Endothelial cell (in vitro differentiated cells): Measurements from ENCODE around the gene PDGFC. TPM values are rescaled to one million over a fixed set of nuclear protein-coding genes. Genes with fewer than 3 reads are reported as not detected.
A peak's percentile ranks its signal among the peaks of the same experiment; 100 is the strongest.

Source experiments
- DNase-seq: peaks from one replicate; pipeline ENCODE4 v3.0.0; 2021; ENCODE audit warnings: low spot score
- H3K27ac Mint-ChIP-seq: one replicate; pipeline ENCODE4 v1.8.0; 2021; ENCODE audit warnings: mixed read lengths, inconsistent platforms; ENCODE audit not compliant: unreplicated experiment
- H3K27me3 Mint-ChIP-seq: one replicate; pipeline ENCODE4 v1.8.0; 2021; ENCODE audit warnings: mild to moderate bottlenecking, moderate library complexity, mixed read lengths, inconsistent platforms; ENCODE audit not compliant: unreplicated experiment
- H3K36me3 Mint-ChIP-seq: one replicate; pipeline ENCODE4 v1.8.0; 2021; ENCODE audit warnings: mild to moderate bottlenecking, low read depth, mixed read lengths, inconsistent platforms; ENCODE audit not compliant: unreplicated experiment
- H3K4me1 Mint-ChIP-seq: one replicate; pipeline ENCODE4 v1.8.0; 2021; ENCODE audit warnings: mild to moderate bottlenecking, mixed read lengths, inconsistent platforms; ENCODE audit not compliant: unreplicated experiment
- H3K4me3 Mint-ChIP-seq: one replicate; pipeline ENCODE4 v1.8.0; 2021; ENCODE audit warnings: mild to moderate bottlenecking, mixed read lengths, inconsistent platforms; ENCODE audit not compliant: unreplicated experiment
- H3K9me3 Mint-ChIP-seq: one replicate; pipeline ENCODE4 v1.8.0; 2021; ENCODE audit warnings: mixed read lengths, inconsistent platforms; ENCODE audit not compliant: unreplicated experiment
- CTCF ChIP-seq: fragments of 200-600 bp; sonication (generic); IDR thresholded peaks from one replicate; pipeline ENCODE4 v1.5.0; 2021; ENCODE audit warnings: antibody characterized with exemption; ENCODE audit not compliant: unreplicated experiment
- total RNA-seq: library from RNA; stranded (reverse); fragmentation: NEBNext Ultra II Directional; extraction: Animal tissue kit (Norgen Biotek cat#: 25700); gene quantifications from one replicate; pipeline ENCODE4 v1.2.1, GENCODE V29; 2021; ENCODE audit not compliant: unreplicated experiment

Gene PDGFC
- total RNA-seq, 1 donor from 2014 or later: 22.0 TPM

- TF ChIP-seq CTCF: no peak
- H3K4me1 Mint-ChIP-seq: peaks cover 42% of the 10 kb centered on the region
- H3K27me3 Mint-ChIP-seq: peaks cover 7% of the 10 kb centered on the region
- peak overlapping the region; percentile 98 for H3K4me3 Mint-ChIP-seq
- H3K27ac Mint-ChIP-seq: no peak overlapping the region
- H3K9me3 Mint-ChIP-seq: no peaks in the 10 kb centered on the region
- DNase-seq: no peak
- H3K36me3 Mint-ChIP-seq: peaks cover 2% of the 10 kb centered on the region
These were observed 1.7 kb downstream of the PDGFC start for GRCh38 chr4:156969911-156970310.

GRCh38 chr4:156969101-156969500, 2.5 kb downstream of the PDGFC start:
- DNase-seq: no peak
- peak overlapping the region; percentile 98 for H3K4me3 Mint-ChIP-seq
- H3K27me3 Mint-ChIP-seq: peaks cover 7% of the 10 kb centered on the region
- no peaks in the 10 kb centered on the region for H3K9me3 Mint-ChIP-seq
- peaks cover 2% of the 10 kb centered on the region for H3K36me3 Mint-ChIP-seq
- no peak overlapping the region for H3K27ac Mint-ChIP-seq
- H3K4me1 Mint-ChIP-seq: peaks cover 42% of the 10 kb centered on the region
- no peak for TF ChIP-seq CTCF

- Mint-ChIP-seq H3K27me3 (peaks cover 7% of the 10 kb centered on the region), H3K9me3 (no peaks in the 10 kb centered on the region), H3K36me3 (peaks cover 2% of the 10 kb centered on the region), H3K4me1 (peaks cover 42% of the 10 kb centered on the region), H3K27ac (no peak overlapping the region), H3K4me3 (peak overlapping the region; percentile 98)
- TF ChIP-seq CTCF: peak; percentile 79
- peak; percentile 69 for DNase-seq
These were observed 3.1 kb downstream of the PDGFC start for GRCh38 chr4:156968479-156968984.

- no peaks in the 10 kb centered on the region for H3K9me3 Mint-ChIP-seq
- peaks cover 2% of the 10 kb centered on the region for H3K36me3 Mint-ChIP-seq
- H3K27me3 Mint-ChIP-seq: peaks cover 7% of the 10 kb centered on the region
- peaks cover 48% of the 10 kb centered on the region for H3K4me1 Mint-ChIP-seq
- no peak overlapping the region for H3K27ac Mint-ChIP-seq
- H3K4me3 Mint-ChIP-seq: no peak overlapping the region
- no peak for TF ChIP-seq CTCF
- DNase-seq: no peak
These were observed 4.8 kb downstream of the PDGFC start for GRCh38 chr4:156966836-156967235.

GRCh38 chr4:156963419-156963818, 8.2 kb downstream of the PDGFC start:
- Mint-ChIP-seq H3K36me3 (no peaks in the 10 kb centered on the region), H3K27ac (no peak overlapping the region), H3K27me3 (peaks cover 2% of the 10 kb centered on the region), H3K4me3 (no peak overlapping the region), H3K4me1 (peaks cover 40% of the 10 kb centered on the region), H3K9me3 (no peaks in the 10 kb centered on the region)
- no peak for TF ChIP-seq CTCF
- no peak for DNase-seq
